Amniotic stem cell (primary cell): ENCODE results near the gene PHLPP1.

Experiments used
- DNase-seq: peaks from one replicate; lab custom pipeline; 2025; lab: John Stamatoyannopoulos, UW

The PHLPP1 gene

DNA sequence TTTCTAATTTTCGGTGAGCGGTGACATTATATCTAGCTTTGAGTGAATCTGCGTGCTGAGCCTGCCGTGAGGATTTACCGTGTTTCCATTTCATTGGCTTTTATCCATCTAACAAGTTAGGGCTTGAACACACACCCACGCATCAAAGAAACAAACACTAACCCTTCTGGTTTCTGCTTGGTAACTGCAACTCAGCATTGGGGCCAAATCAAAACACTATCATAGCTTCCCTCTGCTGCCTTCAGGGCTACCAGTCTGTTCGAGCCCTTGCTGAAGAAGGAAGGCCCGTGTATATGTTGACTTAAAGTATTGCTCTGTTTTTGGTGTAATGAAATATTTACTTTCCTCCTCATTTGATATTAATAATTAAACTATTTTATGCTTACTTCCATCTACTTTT, 227.2 kb downstream of the PHLPP1 start:
- no peak for DNase-seq

DNA sequence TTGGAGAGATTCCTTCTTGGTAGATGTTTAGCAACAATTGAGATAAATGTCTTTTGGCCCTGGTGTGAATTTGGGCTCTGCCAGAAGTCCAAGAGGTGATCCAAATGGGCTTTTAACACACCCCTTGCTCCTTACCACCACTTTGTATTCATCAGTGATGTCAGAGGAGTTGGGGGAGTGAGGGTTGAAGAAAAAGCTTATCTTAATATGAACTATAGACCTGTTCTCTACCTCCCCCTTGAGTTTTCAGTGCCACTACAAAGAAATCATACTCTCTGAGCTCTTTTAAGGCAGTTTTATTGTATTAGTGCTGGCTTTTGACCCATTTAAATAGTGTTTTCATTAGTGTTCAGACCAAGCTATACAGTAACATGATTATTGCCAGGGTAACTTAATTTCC, 229.1 kb downstream of the PHLPP1 start:
- DNase-seq, result no peak

DNA sequence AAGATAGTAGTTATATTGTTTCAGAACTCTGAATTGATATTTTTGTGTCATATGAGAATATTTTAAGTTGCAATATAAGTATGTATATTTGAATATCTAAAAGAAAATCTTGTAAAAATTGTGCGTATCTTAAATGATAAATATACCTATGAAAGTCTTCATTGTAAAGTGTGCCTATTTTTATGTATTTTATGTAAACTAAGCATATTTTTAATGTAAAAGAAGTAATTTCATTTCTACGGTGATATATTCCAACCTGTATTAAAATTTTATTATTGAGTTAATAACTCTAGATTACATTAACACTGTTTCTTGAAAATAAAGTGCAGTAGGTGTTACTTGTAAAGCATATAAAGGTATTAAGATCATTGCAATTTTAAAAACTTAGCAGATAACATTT, 233.4 kb downstream of the PHLPP1 start:
- no peak for DNase-seq

DNA sequence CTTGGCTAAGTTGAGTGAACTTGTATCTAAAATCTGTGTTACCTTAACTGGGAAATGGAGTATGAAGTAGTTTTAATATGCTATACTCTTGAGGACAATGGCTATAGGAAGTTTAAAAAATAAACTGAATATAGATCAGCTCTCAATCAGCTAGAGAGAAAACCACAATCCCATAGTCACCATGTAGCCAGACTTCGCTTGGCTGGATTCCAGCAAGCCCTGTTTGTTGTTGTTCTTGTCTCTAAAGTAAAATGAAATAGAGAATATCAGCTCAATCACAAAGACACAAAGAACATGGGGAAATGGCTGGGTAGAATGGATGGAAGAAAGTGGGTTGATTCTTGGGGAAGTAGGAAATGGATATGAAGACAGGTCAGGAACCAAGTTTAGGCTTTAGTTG, 234.9 kb downstream of the PHLPP1 start:
- no peak for DNase-seq

DNA sequence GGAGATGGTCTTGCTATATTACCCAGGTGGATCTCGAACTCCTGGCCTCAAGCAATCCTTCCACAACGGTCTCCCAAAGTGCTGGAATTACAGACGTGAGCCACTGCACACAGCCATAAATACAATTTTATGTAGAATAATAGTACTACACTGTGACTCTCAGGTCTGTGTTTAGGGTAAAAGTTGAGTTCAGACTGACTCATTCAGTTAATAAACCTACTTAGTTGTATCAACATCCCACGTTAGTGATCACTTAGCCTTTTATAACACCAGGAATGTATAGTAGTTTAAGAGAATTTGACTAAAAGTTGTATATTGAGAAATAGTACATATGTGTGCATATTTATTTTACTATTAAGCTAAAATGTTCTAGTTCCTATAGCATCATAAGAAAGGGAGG, 237.5 kb downstream of the PHLPP1 start:
- DNase-seq, result no peak

DNA sequence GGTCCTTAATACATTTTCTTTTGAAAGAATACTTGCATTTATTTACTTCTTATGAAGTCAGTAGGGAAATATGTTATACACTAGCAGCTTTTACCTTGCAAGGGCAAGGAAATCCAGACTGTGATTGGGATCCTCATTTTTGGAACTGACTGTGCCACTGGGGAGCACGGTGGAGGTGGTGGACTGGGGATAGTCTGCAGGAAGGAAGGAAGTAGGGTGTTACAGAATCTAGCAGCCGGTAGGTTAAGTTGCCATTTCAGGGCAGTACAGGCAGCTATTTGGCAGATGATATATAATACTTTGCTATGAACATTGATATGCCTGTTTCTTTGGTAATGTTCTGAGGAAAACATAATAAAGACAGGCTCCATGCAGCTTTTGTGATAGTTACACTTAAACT, 238.3 kb downstream of the PHLPP1 start:
- DNase-seq, result no peak

DNA sequence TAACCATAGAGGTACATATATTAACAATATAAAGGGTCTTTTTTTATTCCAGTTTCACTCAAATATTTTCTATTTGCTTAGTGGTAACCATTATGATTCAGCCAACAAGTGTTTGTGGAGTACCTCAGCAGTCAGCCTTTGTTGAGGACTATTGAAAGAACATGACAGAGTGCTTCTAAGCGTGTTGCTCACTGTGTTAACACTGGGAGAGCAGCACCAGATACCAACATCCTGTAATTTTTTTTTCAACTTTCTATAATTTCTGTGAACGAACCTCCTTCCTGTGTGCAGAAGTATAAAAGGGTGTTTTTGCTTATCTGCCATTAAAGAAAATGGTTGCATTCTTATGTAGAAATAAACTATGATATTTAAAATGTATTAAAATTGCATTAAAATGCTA, 239.0 kb downstream of the PHLPP1 start:
- DNase-seq, result no peak

DNA sequence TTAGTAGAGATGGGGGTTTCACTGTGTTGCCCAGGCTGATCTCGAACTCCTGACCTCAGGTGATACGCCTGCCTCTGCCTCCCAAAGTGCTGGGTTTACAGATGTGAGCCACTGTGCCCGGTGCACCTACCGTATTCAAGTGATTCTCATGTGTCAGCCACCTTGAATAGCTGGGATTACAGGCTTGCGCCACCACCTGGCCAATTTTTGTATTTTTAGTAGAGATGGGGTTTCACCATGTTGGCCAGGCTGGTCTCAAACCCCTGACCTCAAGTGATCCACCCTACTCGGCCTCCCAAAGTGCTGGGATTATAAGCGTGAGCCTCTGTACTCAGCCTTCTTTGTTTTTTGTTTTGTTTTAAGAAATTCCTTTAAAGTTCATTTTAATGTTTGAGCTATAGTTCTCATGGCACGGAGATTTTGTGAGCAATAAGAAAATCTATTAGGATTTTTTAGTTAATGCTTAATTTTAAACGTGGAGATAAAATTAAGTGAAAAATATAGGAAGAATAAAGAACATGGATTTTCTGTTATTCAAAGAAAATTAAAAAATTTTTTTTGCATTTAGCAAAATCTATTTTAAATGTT, 242.6 kb downstream of the PHLPP1 start:
- no peak for DNase-seq

DNA sequence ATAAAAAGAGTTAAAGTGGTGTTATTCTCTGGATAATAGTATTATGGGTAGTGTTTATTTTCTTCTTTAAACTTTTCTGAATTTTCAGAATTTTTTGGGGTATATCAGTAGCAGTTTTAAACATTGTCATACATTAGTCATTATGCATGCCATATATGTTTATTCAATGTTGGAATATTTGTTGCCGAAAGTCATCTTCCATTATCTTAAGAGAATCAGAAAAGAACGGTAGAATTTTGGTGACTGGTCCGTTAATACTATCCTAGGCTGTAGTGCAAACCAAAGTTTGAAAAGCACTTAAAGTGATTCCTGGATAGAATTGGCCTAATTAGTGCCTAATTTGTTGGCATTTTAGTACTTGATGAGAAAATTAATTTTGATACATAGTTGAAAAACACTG, 244.1 kb downstream of the PHLPP1 start:
- DNase-seq, result no peak

DNA sequence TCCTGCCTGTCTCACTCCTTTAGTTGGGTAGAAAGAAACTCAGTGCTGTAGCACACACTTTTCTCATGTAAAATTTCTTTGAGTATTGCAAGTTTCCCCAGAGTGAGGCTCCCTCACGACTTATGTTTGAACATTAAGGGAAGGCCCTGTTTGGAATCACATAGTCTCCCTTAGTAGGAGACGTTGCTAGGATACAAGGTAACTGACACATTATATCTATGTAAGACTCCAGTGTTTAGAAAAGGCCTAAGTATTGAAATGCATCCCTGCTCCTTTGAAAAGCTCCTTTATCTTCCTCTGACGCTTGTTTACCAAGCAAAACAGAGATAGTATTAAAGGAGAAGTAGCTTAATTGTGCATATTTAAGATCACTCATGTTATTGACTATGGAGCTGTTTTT, 248.2 kb downstream of the PHLPP1 start:
- no peak for DNase-seq

DNA sequence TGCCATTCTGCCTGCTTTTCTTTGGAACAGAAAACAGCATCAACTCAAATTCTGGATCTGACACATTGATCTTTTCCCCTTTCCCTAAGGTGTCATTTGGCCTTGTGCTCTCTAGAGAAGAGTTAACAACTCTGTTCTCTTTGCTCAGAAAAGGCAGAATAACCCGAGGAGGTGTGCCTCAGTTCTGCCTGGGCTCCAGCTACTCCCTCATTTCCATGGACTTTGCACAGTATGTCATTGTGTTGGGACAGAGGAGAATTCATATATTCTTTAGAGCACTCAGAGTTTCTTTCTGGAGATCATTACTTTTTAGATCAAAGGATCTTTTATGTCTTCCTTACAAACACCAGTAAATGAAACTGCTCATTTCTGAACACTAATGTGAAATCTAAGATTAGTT, 249.1 kb downstream of the PHLPP1 start:
- no peak for DNase-seq

DNA sequence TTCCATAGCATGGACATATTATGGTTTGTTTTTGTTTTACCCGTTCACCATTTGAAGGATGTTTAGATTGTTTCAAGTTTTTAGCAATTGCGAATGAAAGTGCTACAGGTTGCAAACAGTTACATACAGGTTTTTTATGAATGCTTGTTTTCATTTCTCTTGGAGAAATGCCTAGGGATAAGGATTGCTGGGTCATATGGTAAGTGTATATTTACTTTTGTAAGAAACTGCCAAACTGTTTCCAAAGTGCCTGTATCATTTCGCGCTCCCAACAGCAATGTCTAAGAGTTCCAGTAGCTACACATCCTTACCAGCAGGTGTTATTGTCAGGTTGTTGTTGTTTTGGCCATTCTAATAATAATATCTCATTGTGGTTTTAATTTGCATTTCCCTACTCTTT, 251.7 kb downstream of the PHLPP1 start:
- DNase-seq, result no peak

DNA sequence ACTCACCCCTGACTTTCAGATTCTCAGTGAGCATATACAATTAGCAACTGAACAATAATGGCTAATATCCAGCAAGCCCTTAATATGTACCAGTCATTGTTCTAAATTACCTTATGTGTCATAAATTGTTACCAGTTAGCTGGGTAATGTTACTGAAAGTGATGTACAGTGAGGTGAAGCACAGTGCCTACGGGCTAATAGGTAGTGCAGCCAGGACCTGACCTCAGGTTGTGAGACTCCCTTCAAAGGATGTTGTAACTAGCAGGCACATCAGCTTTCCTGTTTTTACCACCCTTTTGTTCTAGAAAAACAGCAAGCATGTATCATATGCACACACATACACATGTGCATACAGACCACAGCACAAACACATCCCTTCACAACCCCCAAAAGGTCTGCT, 258.3 kb downstream of the PHLPP1 start:
- no peak for DNase-seq

DNA sequence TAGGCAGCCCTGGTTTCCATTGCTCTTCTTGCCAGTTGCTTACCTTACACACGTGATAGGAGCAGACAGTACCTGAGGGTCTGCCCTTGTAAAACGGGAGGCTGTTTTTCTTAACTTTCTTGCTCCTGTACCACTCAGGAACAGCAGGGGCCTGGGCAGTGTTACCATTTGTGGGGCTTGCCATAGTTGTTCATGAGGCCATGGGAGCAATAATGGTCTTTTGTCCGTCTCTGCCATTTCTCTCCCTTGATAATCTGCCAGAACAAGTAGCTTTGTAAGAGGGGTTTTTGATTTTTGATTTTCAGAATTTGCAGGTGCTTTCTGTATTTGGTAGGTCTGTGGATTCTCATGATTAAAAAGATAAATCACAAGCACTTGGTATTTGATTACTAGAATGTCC, 259.0 kb downstream of the PHLPP1 start:
- DNase-seq, result no peak

DNA sequence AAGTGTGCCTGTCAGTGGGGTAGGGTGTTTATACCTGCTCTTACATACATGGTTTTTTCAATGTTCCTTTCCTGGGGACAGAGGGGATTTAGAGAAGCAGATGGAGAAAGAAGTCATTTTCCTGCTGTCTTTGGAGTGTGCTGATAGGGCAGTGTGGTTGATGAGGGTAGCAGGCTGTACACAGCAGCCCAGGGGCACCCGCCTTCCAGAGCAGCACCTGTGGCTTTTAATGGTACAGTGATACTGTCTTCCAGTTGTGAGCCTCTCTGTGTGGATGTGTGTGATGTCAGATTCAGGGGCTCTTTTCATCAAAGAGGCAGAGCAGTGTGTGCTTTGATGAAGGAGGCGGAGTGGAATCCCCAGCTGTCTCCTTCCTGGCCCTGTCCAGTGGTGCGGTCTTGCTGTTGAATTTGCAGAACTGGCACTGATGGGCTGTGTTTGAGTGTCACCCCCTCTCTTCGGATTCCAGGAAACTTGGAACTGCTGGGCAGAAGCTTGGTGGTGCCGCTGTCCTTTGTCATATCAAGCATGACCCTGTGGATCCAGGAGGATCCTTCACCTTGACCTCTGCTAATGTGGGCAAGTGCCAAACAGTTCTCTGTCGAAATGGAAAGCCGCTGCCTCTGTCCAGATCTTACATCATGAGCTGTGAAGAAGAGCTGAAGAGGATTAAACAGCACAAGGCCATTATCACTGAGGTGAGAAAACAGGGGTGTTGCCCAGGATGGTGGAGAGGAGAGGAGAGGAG, 259.8 kb downstream of the PHLPP1 start:
- DNase-seq, result no peak

DNA sequence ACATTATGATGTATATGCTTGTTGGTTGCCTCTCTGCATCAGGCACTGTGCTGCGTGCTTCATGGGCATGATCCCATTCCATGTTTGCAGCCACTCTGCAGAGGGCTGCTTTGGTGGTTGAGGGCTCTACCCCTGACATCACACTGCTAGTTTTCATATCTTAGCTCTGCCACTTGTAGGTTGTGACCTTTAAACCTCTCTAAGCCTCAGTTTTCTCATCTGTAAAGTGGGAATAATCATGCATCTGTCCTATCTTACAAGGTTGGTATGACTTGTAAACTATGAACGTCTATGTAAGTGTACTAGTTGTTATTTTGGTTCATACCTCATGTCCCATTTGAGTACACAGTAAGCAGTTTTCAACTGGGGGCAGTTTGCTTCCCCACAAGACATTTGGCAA, 260.4 kb downstream of the PHLPP1 start:
- no peak for DNase-seq

DNA sequence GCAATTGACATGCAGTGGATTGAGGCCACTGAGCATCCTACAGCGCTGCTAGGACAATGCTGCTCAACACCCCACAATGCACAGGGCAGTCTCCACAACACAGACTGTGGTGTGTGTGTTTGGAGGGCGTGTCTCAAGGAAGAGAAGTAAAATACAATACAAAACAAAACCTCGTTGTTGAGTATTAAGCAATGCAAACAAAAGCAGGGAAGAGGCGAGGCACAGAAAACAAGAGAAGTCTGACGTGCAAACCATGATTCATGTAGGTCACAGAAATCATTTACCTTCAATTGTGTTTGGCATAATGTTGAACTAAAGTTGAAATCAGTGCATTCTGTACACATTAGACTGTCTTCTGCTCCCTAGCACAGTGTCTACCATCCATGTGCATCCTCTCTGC, 260.9 kb downstream of the PHLPP1 start:
- DNase-seq, result no peak

DNA sequence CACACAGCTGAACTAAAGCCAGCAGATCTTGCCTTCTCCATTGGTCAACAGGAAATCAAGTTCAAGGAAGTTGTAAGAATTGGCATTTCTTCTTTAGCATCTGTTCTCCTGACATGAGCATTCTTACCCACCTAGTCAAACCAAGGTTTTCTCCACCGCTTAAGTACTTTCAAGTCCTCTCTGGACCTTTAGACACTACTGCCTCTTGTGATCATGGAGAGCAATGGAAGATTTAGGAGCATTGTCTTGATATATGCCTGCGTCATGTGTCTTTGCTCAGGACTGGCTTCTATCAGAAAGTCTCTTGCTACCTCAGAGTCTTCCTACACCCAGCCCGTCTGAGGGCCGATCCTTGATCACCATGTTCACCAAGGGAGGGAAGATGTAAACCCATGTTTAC, 262.2 kb downstream of the PHLPP1 start:
- no peak for DNase-seq

DNA sequence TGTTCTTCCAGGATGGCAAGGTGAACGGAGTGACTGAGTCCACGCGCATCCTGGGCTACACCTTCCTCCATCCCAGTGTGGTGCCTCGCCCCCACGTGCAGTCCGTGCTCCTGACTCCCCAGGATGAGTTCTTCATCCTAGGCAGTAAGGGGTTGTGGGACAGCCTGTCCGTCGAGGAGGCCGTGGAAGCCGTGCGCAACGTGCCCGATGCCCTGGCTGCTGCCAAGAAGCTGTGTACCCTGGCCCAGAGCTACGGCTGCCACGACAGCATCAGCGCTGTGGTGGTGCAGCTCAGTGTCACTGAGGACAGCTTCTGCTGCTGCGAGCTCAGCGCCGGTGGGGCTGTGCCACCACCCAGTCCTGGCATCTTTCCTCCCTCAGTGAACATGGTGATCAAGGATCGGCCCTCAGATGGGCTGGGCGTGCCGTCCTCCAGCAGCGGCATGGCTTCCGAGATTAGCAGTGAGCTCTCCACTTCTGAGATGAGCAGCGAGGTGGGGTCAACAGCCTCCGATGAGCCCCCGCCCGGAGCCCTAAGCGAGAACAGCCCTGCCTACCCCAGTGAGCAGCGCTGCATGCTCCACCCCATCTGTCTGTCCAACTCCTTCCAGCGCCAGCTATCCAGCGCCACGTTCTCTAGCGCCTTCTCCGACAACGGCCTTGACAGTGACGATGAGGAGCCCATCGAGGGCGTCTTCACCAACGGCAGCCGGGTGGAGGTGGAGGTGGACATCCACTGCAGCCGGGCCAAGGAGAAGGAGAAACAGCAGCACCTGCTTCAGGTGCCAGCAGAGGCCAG, 263.1 kb downstream of the PHLPP1 start:
- no peak for DNase-seq

DNA sequence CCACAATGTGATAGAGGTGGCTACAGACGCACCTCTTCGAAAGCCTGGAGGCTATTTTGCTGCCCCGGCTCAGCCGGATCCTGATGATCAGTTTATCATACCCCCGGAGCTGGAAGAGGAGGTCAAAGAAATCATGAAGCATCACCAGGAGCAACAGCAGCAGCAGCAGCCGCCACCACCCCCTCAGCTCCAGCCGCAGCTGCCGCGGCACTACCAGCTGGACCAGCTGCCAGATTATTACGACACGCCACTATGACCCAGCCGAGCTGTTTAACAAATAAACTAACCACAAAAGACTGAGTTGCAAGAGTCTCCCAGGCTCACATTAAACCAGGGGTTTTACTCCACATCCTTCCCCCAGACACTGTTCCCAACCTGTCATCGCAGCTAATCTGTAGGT, 263.8 kb downstream of the PHLPP1 start:
- no peak for DNase-seq

DNA sequence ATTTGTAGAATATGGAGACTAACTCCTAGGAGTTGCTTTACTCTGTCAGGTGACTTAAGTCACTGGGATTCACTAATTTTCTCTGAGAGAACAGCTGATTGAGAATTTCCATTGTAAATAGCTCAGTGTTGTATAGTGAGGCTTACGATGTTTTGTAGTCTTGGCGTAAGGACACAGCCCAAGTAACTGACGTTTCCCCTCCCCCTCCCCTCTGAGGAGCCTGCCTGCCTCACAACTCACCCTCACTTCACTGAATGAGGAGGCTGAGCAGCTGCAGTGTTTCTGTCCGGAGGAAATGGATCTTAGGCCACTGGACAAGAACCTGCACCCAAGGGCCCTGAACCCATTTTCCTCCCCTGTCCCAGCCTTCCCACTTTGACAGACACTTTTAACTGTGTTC, 264.6 kb downstream of the PHLPP1 start:
- no peak for DNase-seq

DNA sequence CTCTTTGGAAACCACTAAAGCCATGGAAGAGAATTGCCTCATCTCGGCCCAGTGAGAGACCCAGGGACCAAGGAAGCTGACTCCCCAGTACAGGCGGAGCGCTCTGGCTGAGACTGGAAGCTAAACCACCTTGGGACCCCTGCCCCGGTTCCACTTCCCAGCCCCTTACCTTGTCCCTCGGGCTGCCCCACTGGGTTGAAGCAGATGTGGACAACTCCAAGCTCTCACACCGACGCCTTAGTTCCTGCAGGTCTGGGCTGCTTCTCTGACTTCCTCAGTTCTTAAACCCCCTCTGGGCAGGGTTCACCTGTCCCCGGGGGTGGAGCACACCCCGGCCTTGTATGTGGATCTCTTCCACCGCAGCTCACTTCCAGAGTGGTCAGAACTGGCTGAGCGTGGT, 266.2 kb downstream of the PHLPP1 start:
- DNase-seq, result no peak

DNA sequence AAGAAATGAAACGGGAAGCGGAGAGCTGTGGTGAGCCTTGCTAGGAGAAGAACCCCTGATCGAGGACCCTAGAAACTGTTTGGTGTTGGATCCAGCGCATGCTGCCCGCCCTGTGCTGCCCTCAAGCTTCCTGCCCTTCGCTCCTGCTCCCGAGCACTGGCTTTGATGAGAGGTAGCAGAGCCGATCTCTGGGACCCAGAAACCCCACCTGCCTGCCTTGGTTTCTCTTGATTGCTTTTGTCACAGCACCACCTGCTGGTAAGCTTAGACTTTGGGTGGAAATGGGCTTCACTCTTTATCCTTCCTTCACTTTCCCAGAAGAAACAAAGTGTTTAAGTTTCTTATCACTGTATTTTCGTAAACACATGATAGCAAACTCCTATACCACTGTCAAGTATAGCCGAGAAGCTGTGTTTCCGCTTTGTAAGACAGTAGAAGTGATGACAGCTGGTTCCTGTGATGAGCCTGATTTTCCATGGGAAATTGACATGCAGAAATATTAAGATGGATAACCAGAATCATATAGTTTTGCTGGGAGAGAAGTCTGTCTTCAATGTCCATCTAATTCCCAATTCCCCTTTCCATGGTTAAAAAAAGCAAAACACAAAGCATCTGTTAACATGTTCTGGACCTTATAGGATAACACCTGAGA, 267.4 kb downstream of the PHLPP1 start:
- no peak for DNase-seq
